SKM-1 (cell line): Measurements from ENCODE around the gene ALPK3.

Experiments
- DNase-seq: peaks from one replicate; lab custom pipeline; 2025; ENCODE audit not compliant: unreplicated experiment; lab: John Stamatoyannopoulos, UW

Gene ALPK3

GRCh38 chr15:84889313-84889990, 72.3 kb downstream of the ALPK3 start:
- DNase-seq = no peak

DNA sequence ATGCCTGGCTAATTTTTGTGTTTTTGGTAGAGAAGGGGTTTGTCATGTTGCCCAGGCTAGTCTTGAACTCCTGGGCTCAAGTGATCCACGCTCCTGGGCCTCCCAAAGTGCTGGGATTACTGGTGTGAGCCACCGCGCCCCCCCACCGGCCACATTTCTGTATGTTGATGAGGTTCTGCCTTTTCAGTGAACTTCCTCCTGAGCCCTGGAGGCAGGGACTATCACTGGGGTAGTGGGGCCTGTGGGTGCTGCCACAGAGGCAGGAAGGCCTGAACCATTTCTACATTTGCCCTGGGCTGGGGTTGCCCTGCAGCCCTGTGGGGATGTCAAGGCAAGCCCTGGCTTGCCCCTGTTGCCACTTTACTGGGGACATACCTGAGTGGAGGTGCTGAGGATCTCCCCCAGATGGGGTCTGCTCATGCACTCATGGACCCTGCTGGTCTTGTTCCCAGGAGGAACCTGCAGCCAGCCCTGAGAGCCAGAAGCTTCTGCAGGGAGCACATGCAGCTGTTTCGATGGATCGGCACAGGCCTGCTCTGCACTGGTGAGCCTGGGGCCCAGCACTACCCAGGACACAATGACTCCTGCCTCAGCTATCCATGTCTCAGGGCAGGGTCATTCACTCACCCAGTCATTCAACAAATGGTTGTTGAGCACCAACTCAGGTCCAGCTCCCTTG, 73.0 kb downstream of the ALPK3 start:
- DNase-seq = peak; percentile 60

GRCh38 chr15:84890670-84891162, 73.6 kb downstream of the ALPK3 start:
- no peak for DNase-seq

DNA sequence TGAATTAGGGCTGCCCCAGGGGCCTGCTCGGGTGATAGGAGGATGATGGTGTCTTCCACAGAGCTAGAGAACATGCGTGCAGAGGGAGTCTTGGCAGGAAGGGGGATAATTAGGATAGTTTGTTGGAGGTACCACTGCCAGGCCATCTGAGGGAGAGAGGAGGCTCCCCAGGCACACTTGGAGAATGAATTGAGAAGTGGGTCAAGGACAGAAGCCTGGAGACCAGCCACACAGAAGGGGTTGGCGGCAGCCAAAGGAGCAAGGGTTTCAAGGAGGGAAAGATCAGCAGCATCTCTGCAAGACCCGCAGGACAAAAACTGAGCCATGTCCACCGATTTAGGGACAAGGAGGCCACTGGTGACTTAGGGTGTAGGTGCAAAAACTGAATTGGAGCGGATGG, 74.2 kb downstream of the ALPK3 start:
- no peak for DNase-seq

DNA sequence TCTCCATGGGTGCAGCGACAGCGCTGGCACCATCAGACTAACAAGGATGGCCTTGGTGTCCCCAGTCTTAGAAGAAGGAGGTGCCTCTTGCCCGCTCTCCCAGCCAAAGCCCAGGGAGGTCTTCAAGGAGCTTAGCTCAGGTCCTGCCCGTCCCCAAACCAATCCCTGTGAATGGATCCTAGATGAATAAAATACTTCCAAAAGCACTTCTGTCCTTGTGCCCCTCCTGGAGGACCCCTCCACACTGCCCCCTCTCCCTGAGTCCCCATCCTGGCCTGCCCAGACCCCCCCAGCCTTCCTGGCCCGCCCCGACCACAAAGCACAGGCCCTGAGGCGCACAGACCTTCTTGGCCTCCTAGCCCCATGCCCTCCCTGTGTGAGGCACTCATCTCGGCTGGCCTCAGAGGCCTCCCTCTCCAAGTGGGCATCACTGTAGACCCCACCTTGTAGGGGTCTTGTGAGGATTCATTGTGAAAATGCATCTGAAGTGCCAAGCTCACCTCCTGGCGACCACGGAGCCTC, 75.7 kb downstream of the ALPK3 start:
- no peak for DNase-seq

DNA sequence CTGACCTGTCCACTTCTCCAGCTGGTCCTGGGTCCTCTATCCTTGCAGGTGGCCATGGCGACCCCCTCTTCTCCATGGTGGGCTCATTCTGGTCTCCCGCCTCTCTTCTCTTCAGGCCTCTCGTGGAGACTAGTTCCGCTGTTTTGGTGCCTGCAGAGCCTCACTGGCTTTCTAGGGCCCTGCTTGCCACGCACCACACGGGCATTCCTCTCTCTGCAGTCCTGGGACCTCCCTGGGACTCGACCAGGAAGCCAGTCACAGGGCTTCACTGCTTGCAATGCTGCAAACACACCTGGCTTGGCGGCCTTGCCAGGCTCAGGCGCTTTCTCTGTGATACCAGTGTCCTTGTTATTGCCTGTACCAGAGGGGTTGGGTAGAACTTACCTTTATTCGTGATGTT, 76.5 kb downstream of the ALPK3 start:
- no peak for DNase-seq

DNA sequence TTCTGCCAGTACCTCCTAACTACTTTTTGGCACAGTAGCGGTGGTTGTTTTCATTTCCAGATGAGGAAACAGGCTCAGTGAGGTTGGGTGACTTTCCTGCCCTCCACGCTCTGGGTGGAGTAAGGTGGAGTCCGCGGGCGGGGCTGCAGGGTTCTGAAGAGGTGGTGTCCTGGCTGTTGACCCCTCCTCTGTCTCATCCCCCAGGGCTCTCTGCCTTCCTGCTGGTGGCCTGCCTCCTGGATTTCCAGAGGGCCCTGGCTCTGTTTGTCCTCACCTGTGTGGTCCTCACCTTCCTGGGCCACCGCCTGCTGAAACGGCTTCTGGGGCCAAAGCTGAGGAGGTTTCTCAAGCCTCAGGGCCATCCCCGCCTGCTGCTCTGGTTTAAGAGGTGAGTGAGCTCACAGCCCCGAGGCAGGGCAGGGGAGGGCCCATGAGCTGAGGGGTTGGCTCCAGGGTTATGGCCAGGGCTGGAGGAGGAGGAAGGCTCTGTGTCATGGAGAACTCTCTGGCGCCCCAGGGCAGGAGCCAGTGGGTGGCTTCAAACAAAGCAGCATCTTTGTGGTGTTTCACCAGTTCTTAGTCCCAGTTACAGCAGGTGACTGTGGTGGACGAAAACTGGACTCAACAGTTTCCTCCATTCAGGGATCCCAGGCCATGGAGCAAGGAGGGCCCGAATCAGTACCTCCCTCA, 77.7 kb downstream of the ALPK3 start:
- no peak for DNase-seq

DNA sequence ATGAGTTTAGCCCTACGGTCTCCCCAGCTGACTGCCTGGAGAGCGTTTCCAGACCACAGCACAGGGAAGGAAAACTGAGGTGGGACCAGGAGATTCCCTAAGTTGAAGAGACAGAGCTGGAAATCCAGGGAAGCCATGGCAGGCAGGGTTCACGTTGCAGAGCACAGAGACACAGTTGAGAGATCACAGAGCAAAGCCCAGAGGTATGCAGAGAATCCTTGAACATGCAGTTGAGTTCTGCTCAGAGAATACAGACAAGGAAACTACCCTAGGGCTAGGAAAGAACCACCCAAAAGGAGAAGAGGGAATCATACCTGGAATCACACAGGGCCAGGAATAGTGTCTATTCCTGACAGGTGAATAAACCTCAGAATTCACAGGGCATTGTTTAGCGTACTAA, 81.6 kb downstream of the ALPK3 start:
- no peak for DNase-seq

DNA sequence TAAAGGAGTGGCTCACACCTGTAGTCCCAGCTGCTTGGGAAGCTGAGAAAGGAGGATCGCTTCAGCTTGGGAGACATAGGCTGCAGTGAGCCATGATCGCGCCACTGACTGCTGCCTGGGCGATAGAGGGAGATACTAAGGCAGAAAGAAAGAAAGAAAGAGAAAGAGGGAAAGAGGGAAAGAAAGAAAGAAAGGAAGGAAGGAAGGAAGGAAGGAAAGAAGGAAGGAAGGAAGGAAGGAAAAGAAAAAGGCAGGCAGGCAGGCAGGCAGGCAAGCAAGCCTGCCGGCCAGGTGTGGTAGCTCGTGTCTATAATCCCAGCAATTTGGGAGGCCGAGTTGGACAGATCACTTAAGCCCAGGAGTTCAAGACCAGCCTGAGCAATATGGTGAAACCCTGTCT, 82.6 kb downstream of the ALPK3 start:
- DNase-seq = no peak

GRCh38 chr15:84901540-84901939, 84.4 kb downstream of the ALPK3 start:
- DNase-seq = no peak

DNA sequence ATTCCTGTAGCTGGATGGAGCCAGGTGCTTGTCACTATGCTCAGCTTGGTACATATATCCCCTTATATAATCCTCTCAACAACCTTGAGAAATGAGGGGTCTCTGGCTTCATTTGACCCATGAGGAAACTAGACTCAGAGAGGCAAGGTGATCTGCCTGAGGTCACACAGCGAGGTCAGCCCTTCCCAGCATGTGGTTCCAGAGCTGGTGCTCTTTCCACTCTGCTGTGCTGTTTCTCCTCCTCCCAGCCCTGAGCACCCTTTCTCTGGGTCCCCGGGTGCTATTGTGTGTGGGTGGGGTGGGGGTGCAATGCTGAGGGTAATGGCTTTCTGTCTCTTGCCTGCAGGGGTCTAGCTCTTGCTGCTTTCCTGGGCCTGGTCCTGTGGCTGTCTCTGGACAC, 86.6 kb downstream of the ALPK3 start:
- no peak for DNase-seq

DNA sequence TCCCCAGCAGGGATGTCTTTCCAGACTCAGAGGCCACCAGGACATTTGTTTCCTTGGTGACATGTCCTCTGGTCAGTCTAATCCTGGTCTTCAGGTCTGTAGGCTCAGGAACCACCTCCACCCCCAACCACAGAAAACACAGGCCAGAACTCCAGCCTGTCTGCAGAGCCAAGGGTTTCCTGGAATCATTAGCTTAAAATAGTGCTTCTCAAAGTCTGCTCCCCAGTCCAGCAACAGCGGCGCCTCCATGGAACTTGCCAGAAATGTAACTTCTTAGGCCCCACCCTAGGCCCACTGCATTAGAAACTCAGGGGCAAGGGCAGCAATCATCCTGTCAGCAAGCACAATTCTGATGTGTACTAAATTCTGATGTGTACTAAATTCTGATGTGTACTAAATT, 87.3 kb downstream of the ALPK3 start:
- no peak for DNase-seq

GRCh38 chr15:84905016-84905916, 88.1 kb downstream of the ALPK3 start:
- DNase-seq = no peak

DNA sequence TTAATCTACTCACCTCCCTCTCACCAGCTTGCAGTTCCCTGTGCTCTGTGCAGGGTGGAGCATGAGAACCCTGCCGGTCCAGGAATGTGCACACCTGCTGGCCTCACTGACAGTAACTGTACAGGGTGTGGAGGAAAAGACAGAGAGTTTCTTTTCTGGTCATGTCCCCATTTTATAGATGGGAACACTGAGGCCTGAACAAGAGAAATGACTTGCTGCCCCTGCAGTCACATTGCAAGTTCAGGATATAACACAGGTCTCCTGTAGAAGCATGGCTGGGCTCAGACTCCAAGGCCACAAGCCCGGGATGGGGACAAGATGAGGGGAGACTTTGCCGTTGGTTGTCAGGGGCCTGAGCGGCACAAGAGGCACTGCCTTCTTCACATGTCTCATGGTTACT, 90.6 kb downstream of the ALPK3 start:
- no peak for DNase-seq

- no peak for DNase-seq
These were observed 91.4 kb downstream of the ALPK3 start for GRCh38 chr15:84908564-84908963.

DNA sequence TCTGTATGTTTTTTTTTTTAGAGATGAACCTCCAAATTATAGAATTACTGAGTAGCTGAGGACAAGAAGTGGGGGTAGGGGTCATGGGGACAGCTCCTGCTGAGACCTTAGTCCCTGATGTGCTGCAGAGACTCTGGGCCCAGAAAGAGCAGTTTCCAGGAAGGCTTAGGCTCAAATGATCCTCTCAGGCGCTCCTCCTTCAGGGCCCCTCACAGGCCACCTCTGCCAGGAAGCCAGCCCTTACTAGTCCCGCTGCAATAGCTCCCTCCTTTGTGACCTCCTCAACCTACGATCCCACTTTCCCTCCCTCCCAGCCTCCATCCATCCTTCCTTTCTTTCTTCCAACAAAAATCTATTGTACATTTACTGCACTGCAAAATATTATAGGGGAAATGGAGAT, 91.9 kb downstream of the ALPK3 start:
- no peak for DNase-seq

DNA sequence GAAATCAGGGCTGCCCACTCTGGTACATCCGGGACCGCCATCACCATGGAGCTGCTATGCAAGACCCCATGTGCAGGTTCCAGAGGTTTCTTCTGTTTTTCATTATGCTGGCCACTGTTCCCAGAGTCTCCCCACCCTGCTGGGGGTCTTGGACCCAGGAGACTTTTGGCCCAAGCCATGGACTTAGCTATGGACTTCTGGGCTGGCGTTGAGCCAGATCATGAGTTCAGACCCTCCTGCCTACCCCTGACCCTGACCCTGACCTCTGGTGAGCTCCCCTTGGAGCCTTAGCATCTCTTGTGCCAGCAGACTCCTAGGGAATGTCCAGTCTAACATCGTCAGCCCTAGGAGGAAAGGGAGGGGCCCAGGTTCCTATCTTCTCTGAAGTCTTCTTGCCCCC, 92.6 kb downstream of the ALPK3 start:
- no peak for DNase-seq

- DNase-seq = no peak
These were observed 93.9 kb downstream of the ALPK3 start for GRCh38 chr15:84910928-84911623.

DNA sequence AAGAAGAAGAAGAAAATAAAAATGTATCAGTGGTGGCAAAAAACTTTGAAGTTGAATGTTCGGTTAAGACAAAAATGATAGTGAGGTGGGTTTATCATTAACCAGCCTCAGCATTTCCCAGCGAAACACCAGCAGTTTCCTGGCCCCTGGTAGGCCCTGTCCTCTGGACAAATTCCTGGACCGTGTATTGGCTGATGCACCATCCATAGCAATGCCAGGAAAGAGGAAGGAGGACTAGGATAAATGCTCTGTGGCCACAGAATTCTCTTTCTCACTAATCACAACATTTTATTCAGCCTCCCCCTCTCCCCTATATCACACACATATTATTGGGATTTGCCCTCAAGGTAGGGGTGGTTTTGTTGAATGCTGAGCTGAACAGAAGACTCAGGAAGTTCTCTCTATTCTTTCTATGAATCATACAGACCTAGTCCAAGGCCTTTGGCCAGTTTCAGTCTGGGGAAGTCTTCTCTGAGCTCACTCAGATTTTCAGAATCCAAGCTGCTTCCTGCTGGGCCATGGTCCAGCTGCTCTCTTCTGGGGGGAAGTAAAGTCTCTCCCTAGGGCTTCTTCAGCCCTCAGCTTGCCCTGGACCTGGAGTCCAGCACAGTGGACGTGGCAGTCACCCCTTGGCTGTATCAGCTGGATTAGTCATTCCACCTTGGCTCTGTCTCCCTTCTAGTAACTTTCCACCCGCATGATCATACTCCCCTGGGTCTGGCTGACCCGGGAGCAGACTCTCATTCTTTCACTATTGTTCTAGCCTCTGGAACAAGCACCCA, 94.9 kb downstream of the ALPK3 start:
- DNase-seq = no peak

DNA sequence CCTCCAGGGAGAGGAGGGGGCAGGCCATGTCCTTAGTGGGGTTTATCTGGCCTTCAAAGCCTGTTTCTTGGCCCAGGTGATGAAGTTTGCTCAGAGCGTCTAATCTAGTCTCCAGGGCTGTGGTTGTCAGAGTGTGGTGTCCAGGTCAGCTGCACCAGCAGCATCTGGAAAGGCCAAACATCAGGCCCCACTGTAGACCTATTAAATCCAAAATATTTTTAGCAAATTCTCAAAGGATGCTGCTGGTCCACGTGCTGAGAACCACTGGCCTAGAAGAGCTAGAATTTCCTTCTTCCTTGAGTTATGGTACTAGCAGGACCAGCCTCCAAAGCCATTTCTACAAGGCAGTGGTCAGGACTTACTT, 96.2 kb downstream of the ALPK3 start:
- DNase-seq = no peak
